ENCODE results near the gene STK32C. TPM values are rescaled to one million over a fixed set of nuclear protein-coding genes. Genes with fewer than 3 reads are reported as not detected.

Gene STK32C
- polyA plus RNA-seq, 2 donors: 4.5 to 5.6 TPM

DNA sequence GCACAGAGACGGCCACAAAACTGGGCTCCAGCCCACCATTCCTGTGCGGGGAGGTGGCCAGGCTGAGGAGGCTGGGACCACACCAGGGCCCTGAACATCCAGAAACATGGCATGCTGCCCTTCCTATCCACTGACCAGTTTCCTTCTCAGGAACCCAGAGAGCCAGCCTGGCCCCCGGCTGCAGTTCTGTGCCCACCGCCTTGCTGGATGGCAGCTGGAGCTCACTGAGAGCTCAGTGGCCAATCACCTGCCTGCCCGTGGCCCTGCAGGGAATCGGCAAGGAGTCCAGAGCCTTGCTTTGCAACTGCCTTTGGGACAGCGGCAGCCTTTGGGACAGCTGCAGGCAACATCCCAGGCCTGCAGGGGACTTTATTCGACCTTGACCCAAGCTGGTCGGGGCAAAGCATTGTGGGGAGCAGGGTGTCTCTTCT, 30.4 kb downstream of the STK32C start:
- H3K4me3 ChIP-seq (ENCODE audit: low read depth in 1 of 2, low read length in 2 of 2): no peak overlapping the region
- no peaks in the 10 kb centered on the region for H3K36me3 ChIP-seq (ENCODE audit: control insufficient read depth in 2 of 2, insufficient read depth in 2 of 2, low read length in 1 of 2)
- H3K27me3 ChIP-seq (ENCODE audit: control insufficient read depth in 1 of 2, insufficient read depth in 2 of 2, low read length in 2 of 2): no peaks in the 10 kb centered on the region
- no peak overlapping the region for H3K27ac ChIP-seq (ENCODE audit: low read depth in 2 of 2, low read length in 1 of 2)
- H3K4me1 ChIP-seq (ENCODE audit: control insufficient read depth in 2 of 2, insufficient read depth in 2 of 2, low read length in 1 of 2): peaks cover 0 to 2% of the 10 kb centered on the region in 2 donors
- peaks cover 0 to 5% of the 10 kb centered on the region in 2 donors for H3K9me3 ChIP-seq (ENCODE audit: control insufficient read depth in 2 of 2, insufficient read depth in 1 of 2, low read depth in 1 of 2, low read length in 1 of 2)
- 66 to 74% methylated on average over 8 to 9 of the region's 9 CpGs for WGBS, 2 donors

DNA sequence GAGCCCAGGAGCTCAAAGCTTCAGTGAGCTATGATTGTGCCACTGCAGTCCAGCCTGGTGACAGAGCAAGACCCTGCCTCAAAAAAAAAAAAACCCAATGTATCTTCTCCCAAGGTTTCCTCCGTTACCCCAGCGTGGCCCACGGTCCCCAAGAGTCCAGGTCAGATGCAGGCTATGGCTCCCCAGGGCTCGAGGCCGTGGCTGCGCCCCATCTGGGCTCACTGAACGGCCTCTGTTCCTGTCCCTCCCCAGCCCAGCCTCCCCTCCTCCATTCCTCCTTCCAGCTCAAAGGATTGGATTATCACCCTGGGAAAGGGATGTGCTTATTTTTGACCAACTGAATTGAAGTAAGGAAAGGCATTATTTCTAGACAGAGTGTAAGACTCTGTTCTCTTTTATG, 31.0 kb downstream of the STK32C start:
- H3K36me3 ChIP-seq (ENCODE audit: control insufficient read depth in 2 of 2, insufficient read depth in 2 of 2, low read length in 1 of 2): no peaks in the 10 kb centered on the region
- no peak overlapping the region for H3K4me3 ChIP-seq (ENCODE audit: low read depth in 1 of 2, low read length in 2 of 2)
- 78 to 79% methylated on average over 7 of the region's 7 CpGs for WGBS, 2 donors
- no peak overlapping the region for H3K27ac ChIP-seq (ENCODE audit: low read depth in 2 of 2, low read length in 1 of 2)
- H3K4me1 ChIP-seq (ENCODE audit: control insufficient read depth in 2 of 2, insufficient read depth in 2 of 2, low read length in 1 of 2): peaks cover 0 to 2% of the 10 kb centered on the region in 2 donors
- no peaks in the 10 kb centered on the region for H3K27me3 ChIP-seq (ENCODE audit: control insufficient read depth in 1 of 2, insufficient read depth in 2 of 2, low read length in 2 of 2)
- H3K9me3 ChIP-seq (ENCODE audit: control insufficient read depth in 2 of 2, insufficient read depth in 1 of 2, low read depth in 1 of 2, low read length in 1 of 2): peaks cover 0 to 5% of the 10 kb centered on the region in 2 donors

DNA sequence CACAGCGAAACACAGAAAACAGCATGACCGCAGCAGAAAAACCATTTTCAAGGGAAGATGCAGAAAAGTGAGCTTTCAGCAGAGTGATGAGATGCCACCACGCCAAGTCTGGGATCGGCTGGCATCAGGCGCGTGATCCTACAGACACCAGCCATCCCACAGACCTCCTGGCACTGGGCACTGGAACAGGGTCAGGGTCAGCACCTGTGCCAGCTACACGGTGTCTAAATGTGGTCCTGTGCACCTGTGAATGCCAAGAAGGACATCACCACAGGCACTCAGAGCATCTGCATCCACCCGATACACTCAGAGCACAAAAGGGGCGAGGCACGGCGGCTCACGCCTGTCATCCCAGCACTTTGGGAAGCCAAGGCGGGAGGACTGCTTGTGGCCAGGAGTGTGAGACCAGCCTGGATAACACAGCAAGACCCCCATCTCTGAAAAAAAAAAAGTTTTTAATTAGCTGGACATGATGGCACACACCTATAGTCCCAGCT, 31.5 kb downstream of the STK32C start:
- Histone ChIP-seq H3K27me3 (ENCODE audit: control insufficient read depth in 1 of 2, insufficient read depth in 2 of 2, low read length in 2 of 2) (no peaks in the 10 kb centered on the region), H3K36me3 (ENCODE audit: control insufficient read depth in 2 of 2, insufficient read depth in 2 of 2, low read length in 1 of 2) (no peaks in the 10 kb centered on the region), H3K27ac (ENCODE audit: low read depth in 2 of 2, low read length in 1 of 2) (no peak overlapping the region), H3K9me3 (ENCODE audit: control insufficient read depth in 2 of 2, insufficient read depth in 1 of 2, low read depth in 1 of 2, low read length in 1 of 2) (peaks cover 0 to 5% of the 10 kb centered on the region in 2 donors), H3K4me3 (ENCODE audit: low read depth in 1 of 2, low read length in 2 of 2) (no peak overlapping the region), H3K4me1 (ENCODE audit: control insufficient read depth in 2 of 2, insufficient read depth in 2 of 2, low read length in 1 of 2) (peaks cover 0 to 2% of the 10 kb centered on the region in 2 donors)
- 82 to 86% methylated on average over 13 of the region's 13 CpGs for whole genome bisulfite sequencing, 2 donors

DNA sequence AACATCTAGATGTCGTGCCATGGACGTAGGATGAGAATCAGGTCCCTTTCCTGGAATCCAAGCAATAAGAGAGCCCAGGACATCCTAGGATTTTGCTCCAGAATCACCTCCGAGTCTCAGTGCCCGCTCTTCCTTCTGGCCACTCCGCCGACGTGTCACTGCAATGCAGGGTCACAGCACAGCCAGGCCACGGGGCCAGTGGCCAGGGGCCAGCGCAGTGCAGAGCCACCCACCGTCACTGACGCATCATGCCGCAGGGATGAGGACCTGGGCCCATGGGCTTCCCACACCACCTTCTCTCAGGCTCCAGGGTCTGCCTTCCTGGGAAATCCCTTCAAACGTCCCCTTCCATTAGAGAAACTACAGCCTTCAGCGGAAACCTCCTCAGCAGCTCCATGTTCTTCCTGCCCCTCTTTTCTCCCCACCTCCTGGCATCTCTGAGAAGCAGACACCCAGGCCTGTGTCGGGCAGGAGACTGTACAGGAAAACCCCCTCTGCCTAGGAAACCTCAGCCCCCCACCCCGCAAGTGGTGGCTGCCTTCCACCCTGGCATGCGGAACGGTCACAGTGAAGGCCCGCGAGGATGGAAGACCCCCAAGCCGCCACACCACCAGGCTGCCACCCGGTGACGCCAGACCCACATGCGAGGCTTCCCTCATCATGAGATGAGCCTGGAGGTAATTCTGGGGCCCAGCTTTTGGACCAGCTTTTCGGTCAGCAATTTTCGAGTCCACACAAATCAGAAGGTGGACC, 32.1 kb downstream of the STK32C start:
- WGBS, 2 donors: 93 to 94% methylated on average over 26 of the region's 26 CpGs
- H3K9me3 ChIP-seq (ENCODE audit: control insufficient read depth in 2 of 2, insufficient read depth in 1 of 2, low read depth in 1 of 2, low read length in 1 of 2): peaks cover 0 to 5% of the 10 kb centered on the region in 2 donors
- no peak overlapping the region for H3K4me3 ChIP-seq (ENCODE audit: low read depth in 1 of 2, low read length in 2 of 2)
- H3K27ac ChIP-seq (ENCODE audit: low read depth in 2 of 2, low read length in 1 of 2): no peak overlapping the region
- no peaks in the 10 kb centered on the region for H3K27me3 ChIP-seq (ENCODE audit: control insufficient read depth in 1 of 2, insufficient read depth in 2 of 2, low read length in 2 of 2)
- H3K4me1 ChIP-seq (ENCODE audit: control insufficient read depth in 2 of 2, insufficient read depth in 2 of 2, low read length in 1 of 2): peaks cover 0 to 2% of the 10 kb centered on the region in 2 donors
- no peaks in the 10 kb centered on the region for H3K36me3 ChIP-seq (ENCODE audit: control insufficient read depth in 2 of 2, insufficient read depth in 2 of 2, low read length in 1 of 2)

DNA sequence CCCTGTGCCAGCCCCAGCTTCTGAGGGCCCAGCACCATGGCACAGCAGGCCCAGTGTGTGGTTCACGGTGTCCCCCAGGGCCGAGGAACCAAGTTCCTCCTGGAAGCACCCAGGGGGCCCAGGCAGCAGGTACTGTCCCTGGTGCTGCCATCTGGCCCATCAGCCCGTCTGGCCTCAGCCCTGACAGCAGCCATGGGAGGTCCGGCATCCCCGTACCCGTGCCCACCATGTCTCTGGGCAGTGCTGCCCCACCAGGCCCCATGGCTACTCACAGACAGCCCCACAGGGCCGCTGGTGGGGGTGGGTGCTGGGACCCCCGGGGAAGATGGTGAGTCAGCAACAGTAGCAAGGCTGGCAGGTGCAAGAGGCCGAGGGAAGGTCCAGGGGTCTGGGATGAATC, 32.8 kb downstream of the STK32C start:
- Histone ChIP-seq H3K4me3 (ENCODE audit: low read depth in 1 of 2, low read length in 2 of 2) (no peak overlapping the region), H3K4me1 (ENCODE audit: control insufficient read depth in 2 of 2, insufficient read depth in 2 of 2, low read length in 1 of 2) (peaks cover 0 to 2% of the 10 kb centered on the region in 2 donors), H3K36me3 (ENCODE audit: control insufficient read depth in 2 of 2, insufficient read depth in 2 of 2, low read length in 1 of 2) (no peaks in the 10 kb centered on the region), H3K27me3 (ENCODE audit: control insufficient read depth in 1 of 2, insufficient read depth in 2 of 2, low read length in 2 of 2) (no peaks in the 10 kb centered on the region), H3K27ac (ENCODE audit: low read depth in 2 of 2, low read length in 1 of 2) (no peak overlapping the region), H3K9me3 (ENCODE audit: control insufficient read depth in 2 of 2, insufficient read depth in 1 of 2, low read depth in 1 of 2, low read length in 1 of 2) (peaks cover 0 to 5% of the 10 kb centered on the region in 2 donors)
- WGBS, 2 donors: 83 to 85% methylated on average over 9 of the region's 9 CpGs

DNA sequence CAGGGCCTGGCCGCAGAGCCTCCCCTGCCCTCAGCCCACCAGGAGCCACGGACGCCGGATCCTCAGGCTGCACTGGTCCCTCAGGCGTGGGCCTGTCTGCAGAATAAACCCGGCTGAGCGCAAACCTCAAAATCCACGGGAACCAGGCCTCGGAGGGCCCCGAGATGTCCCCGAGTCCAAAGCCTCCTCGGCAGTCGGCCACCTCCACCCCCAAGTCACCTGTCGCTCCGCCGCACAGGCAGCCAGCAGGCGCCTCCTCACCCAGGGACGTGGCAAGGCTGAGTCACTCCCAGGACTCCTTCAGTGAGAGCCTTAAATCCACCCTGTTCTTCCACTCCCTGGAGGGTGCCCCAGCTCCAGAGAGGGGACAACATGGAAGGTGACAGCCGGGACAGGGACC, 33.2 kb downstream of the STK32C start:
- H3K4me1 ChIP-seq (ENCODE audit: control insufficient read depth in 2 of 2, insufficient read depth in 2 of 2, low read length in 1 of 2): peaks cover 0 to 2% of the 10 kb centered on the region in 2 donors
- 91 to 93% methylated on average over 19 of the region's 19 CpGs for WGBS, 2 donors
- H3K9me3 ChIP-seq (ENCODE audit: control insufficient read depth in 2 of 2, insufficient read depth in 1 of 2, low read depth in 1 of 2, low read length in 1 of 2): peaks cover 0 to 2% of the 10 kb centered on the region in 2 donors
- H3K4me3 ChIP-seq (ENCODE audit: low read depth in 1 of 2, low read length in 2 of 2): no peak overlapping the region
- no peak overlapping the region for H3K27ac ChIP-seq (ENCODE audit: low read depth in 2 of 2, low read length in 1 of 2)
- H3K27me3 ChIP-seq (ENCODE audit: control insufficient read depth in 1 of 2, insufficient read depth in 2 of 2, low read length in 2 of 2): no peaks in the 10 kb centered on the region
- H3K36me3 ChIP-seq (ENCODE audit: control insufficient read depth in 2 of 2, insufficient read depth in 2 of 2, low read length in 1 of 2): no peaks in the 10 kb centered on the region

DNA sequence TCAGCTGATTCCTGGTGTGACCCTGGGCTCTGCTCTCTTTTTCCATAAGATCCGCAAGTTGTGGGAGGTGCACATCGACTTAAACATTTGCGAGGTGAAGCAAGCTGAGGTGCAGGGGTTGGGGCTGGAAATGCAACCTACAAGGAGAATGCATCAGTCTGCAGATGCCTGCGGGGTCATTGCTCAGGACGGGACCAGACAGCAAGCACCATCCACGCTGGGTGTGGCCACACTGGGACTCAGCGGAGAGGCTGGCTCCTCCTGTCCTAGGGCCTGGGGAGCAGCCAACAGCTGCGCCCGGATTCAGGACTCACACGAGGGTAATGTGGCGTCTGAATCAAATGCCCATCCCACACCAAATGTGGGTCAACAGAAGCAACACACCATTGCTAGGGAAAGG, 33.8 kb downstream of the STK32C start:
- Histone ChIP-seq H3K27ac (ENCODE audit: low read depth in 2 of 2, low read length in 1 of 2) (no peak overlapping the region), H3K4me1 (ENCODE audit: control insufficient read depth in 2 of 2, insufficient read depth in 2 of 2, low read length in 1 of 2) (peaks cover 0 to 2% of the 10 kb centered on the region in 2 donors), H3K27me3 (ENCODE audit: control insufficient read depth in 1 of 2, insufficient read depth in 2 of 2, low read length in 2 of 2) (no peaks in the 10 kb centered on the region), H3K9me3 (ENCODE audit: control insufficient read depth in 2 of 2, insufficient read depth in 1 of 2, low read depth in 1 of 2, low read length in 1 of 2) (no peaks in the 10 kb centered on the region), H3K36me3 (ENCODE audit: control insufficient read depth in 2 of 2, insufficient read depth in 2 of 2, low read length in 1 of 2) (no peaks in the 10 kb centered on the region), H3K4me3 (ENCODE audit: low read depth in 1 of 2, low read length in 2 of 2) (no peak overlapping the region)
- WGBS, 2 donors: 84 to 87% methylated on average over 11 of the region's 11 CpGs

DNA sequence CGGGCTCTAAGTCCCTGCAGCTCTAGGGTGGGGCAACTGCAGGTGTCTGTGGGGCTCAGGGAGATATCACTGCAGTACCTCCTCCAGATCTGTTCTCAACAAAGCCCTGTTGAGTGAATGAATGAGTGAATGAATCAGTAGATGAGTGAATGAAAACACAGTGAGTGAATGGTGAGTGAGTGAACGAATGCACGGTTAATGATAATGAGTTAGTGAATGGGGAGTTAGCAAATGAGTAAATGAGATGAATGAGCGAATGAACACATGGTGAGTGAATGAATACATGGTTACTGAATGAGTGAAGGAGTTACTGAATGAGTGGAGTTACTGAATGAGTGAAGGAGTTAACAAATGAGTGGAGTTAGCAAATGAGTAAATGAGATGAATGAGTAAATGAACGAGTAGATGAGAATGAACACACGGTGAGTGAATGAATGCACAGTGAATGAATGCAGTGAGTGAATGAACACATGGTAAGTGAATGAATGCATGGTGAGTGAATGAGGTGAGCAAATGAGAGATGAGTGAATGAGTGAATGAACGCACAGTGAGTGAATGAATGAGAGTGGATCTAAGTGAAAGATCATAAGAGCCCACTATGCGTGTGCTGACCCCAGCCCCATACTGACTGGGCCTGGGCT, 34.3 kb downstream of the STK32C start:
- WGBS, 2 donors: 87 to 90% methylated on average over 8 of the region's 8 CpGs
- H3K9me3 ChIP-seq (ENCODE audit: control insufficient read depth in 2 of 2, insufficient read depth in 1 of 2, low read depth in 1 of 2, low read length in 1 of 2): peaks cover 0 to 2% of the 10 kb centered on the region in 2 donors
- no peak overlapping the region for H3K4me3 ChIP-seq (ENCODE audit: low read depth in 1 of 2, low read length in 2 of 2)

DNA sequence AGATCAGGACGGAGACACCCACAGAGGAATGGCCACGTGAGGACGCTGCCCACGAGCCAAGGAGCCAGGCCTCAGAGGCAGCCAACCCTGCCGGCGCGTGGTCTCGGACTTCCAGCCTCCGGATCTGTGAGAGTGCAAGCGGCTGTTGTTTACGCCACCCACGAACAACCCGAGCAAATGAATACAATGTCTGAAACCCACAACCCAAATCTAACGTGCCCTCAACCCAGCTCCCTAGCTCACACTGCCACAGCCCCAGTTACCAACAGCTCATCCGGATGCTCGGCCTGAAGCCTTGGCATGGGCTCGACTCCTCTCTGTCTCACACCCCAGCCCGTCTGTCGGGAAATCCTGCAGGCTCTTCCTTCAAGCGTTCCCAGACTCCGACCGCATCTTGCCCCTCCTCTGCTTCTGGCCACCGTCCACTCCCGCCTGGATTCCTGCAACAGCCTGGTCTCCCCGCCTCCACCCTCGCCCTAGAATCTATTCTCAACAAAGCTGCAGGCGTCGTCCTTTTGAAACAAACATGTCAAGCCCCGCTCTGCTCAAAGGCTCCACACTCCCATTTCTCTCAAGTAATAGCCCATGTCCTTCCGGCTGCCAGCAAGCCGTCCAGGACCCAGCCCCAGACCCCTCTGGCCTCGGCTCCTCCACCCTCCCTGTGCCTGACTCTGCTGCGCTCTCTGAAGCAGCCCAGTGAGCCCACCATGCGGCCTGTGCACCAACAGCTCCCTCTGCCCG, 35.3 kb downstream of the STK32C start:
- Histone ChIP-seq H3K27ac (ENCODE audit: low read depth in 2 of 2, low read length in 1 of 2) (no peak overlapping the region), H3K36me3 (ENCODE audit: control insufficient read depth in 2 of 2, insufficient read depth in 2 of 2, low read length in 1 of 2) (no peaks in the 10 kb centered on the region), H3K4me1 (ENCODE audit: control insufficient read depth in 2 of 2, insufficient read depth in 2 of 2, low read length in 1 of 2) (peaks cover 0 to 2% of the 10 kb centered on the region in 2 donors), H3K27me3 (ENCODE audit: control insufficient read depth in 1 of 2, insufficient read depth in 2 of 2, low read length in 2 of 2) (no peaks in the 10 kb centered on the region), H3K4me3 (ENCODE audit: low read depth in 1 of 2, low read length in 2 of 2) (no peak overlapping the region), H3K9me3 (ENCODE audit: control insufficient read depth in 2 of 2, insufficient read depth in 1 of 2, low read depth in 1 of 2, low read length in 1 of 2) (peaks cover 0 to 4% of the 10 kb centered on the region in 2 donors)
- 48 to 62% methylated on average over 35 of the region's 35 CpGs for WGBS, 2 donors

More for the DNA sequence above, 34.3 kb downstream of the STK32C start:
- Histone ChIP-seq H3K27me3 (ENCODE audit: control insufficient read depth in 1 of 2, insufficient read depth in 2 of 2, low read length in 2 of 2) (no peaks in the 10 kb centered on the region), H3K36me3 (ENCODE audit: control insufficient read depth in 2 of 2, insufficient read depth in 2 of 2, low read length in 1 of 2) (no peaks in the 10 kb centered on the region), H3K27ac (ENCODE audit: low read depth in 2 of 2, low read length in 1 of 2) (no peak overlapping the region), H3K4me1 (ENCODE audit: control insufficient read depth in 2 of 2, insufficient read depth in 2 of 2, low read length in 1 of 2) (peaks cover 0 to 2% of the 10 kb centered on the region in 2 donors)

All from esophagus (tissue), 2 donors.